ENCODE data around the gene GLRX2.

DNA sequence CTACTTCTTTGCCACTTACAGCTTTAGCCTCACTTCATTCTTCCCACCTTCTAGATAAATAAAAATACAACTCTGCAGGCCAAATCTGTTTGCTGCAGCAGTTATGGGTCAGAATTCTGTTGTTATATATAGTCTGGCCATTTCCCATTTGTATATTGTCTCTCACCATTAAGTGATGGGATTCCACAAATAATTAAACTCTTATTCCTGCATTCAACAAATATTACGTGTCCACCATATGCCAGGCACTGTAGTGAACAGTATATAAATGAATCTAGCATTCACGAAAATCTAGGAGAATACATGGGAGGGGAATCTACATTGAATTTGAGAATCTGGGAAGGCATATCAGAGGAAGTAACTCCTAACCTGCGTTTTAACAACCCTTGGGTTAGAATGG is 5.7 kb upstream of the GLRX2 start:
- TF ChIP-seq YY1 (IDR thresholded peaks at IDR 0.05; ENCODE audit: insufficient read depth, insufficient read length) (no peak), SUZ12 (IDR thresholded peaks at IDR 0.05; ENCODE audit: extremely low read depth, insufficient read depth, insufficient read length) (no peak)

Measured in NT2/D1 (cell line).